HG03460 (cell line): Measurements from ENCODE around the gene RABEP2.

Source experiments
- ATAC-seq: cut with Tn5 transposase; IDR thresholded peaks from one replicate; pipeline ENCODE4 v1.9.1; 2021; ENCODE audit not compliant: unreplicated experiment

RABEP2 gene

DNA sequence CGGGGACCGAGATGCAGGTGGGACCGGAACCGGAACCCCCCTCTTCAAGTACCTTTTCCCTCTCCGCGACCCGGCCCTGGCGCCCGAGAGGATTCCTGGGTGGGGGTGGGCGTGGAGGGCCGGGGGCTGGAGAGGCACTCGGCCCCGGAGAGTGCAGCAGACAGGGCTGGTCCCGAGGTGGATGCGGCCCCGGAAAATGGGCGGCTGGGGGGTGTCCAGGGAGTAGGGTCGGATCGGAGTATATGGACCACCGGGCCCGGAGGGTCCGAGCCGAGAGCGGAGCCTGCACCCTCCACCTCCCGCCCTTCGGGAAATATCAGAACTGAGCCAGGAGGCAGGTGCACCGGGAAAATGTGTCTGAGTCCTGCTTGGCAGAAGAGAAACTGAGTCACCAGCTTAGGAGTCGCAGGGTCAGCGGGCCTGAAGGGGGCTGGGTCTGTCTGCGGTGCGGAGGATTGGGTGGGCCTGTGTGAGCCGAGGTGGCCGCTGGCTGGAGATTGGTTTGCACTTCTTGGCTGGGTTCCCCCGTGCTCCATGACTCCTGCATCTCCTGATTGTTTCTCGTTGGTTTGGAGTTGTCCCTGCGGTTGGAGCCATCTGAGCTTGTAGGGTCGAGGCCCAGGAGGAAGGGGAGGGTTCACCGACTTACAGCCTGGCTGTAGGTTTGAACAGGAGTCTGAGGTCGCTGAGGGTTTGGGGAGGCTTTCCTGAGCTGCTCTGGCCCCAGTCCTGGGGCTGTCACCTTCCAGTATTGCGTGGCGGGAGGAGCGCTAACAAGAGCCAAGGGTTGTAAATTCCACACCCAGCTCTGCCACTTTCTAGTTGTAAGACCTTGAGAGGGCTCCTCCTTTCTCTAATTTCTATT is 60.9 kb downstream of the RABEP2 start:
- no peak for ATAC-seq

- no peak for ATAC-seq
These were observed 65.7 kb downstream of the RABEP2 start for GRCh38 chr16:28859326-28859725.

- no peak for ATAC-seq
These were observed 66.6 kb downstream of the RABEP2 start for GRCh38 chr16:28858421-28858820.
